Activated T-helper 1 cell treated with anti-CD3 and anti-CD28 coated beads, Interleukin-12 subunit alpha, Interleukin-12 subunit beta, Interleukin-2, Interleukin-4 antibody, amounts not matched to agents 30 ng/mL and 10 ng/mL and 1 ng/mL, durations not matched to agents 14 hours and 24 hours and 36 hours (primary cell): ENCODE results near the gene REPS2. TPM values are rescaled to one million over a fixed set of nuclear protein-coding genes. Genes with fewer than 3 reads are reported as not detected.

ENCODE experiments used
- DNase-seq: peaks from one replicate; pipeline ENCODE4 v3.0.0; 2021; ENCODE audit warnings: low spot score
- H3K27ac Mint-ChIP-seq: one replicate; pipeline ENCODE4 v1.8.0; 2021; ENCODE audit warnings: mild to moderate bottlenecking, mixed read lengths
- H3K27me3 Mint-ChIP-seq: one replicate; pipeline ENCODE4 v1.8.0; 2022; ENCODE audit warnings: mild to moderate bottlenecking, moderate library complexity, mixed read lengths; ENCODE audit not compliant: insufficient read depth
- H3K36me3 Mint-ChIP-seq: one replicate; pipeline ENCODE4 v1.8.0; 2021; ENCODE audit warnings: low read depth, mixed read lengths
- H3K4me1 Mint-ChIP-seq: one replicate; pipeline ENCODE4 v1.8.0; 2021; ENCODE audit warnings: low read depth, mixed read lengths
- H3K4me3 Mint-ChIP-seq: one replicate; pipeline ENCODE4 v1.8.0; 2021; ENCODE audit warnings: mild to moderate bottlenecking, moderate library complexity, mixed read lengths
- H3K9me3 Mint-ChIP-seq: one replicate; pipeline ENCODE4 v1.8.0; 2021; ENCODE audit warnings: mixed read lengths
- intact Hi-C: fragments of 100-400 bp; cut with micrococcal nuclease; formaldehyde crosslinking; loops from one replicate; pipeline ENCODE4 v1.15.1; 2024
- total RNA-seq: library from RNA; stranded (reverse); gene quantifications from 2 replicates; pipeline ENCODE4 v1.2.3, GENCODE V29; 2022

Gene REPS2
- total RNA-seq, 1 donor from 2014 or later = not detected

DNA sequence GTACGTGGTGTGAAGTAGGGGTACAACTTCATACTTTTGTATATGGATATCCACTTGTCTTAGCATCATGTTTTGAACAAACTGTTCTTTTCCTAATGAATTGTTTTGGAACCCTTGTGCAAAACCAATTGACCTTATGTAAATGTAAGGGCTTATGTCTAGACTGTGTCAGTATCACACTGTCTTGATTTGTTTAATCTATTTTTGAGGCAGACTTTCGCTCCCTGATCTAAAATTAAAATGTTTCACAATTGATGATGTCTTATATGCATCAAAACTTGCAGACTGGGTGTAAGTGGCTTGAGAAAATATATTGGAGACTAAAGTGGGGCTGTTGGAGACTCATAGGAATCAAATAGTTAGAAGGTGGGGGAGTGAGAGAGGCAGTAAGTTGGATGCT lies 25.2 kb downstream of the REPS2 start:
- intact Hi-C loops = no loop called here
- Mint-ChIP-seq H3K9me3 (no peaks in the 10 kb centered on the region), H3K27me3 (no peaks in the 10 kb centered on the region), H3K27ac (no peak overlapping the region), H3K36me3 (no peaks in the 10 kb centered on the region), H3K4me1 (peaks cover 7% of the 10 kb centered on the region), H3K4me3 (no peak overlapping the region)
- no peak for DNase-seq

GRCh38 chrX:16975233-16975632 lies 28.8 kb downstream of the REPS2 start:
- no peak for DNase-seq
- Mint-ChIP-seq H3K9me3 (no peaks in the 10 kb centered on the region), H3K36me3 (no peaks in the 10 kb centered on the region), H3K4me3 (no peak overlapping the region), H3K27ac (no peak overlapping the region), H3K4me1 (peaks cover 7% of the 10 kb centered on the region), H3K27me3 (no peaks in the 10 kb centered on the region)
- intact Hi-C loops = no loop called here

DNA sequence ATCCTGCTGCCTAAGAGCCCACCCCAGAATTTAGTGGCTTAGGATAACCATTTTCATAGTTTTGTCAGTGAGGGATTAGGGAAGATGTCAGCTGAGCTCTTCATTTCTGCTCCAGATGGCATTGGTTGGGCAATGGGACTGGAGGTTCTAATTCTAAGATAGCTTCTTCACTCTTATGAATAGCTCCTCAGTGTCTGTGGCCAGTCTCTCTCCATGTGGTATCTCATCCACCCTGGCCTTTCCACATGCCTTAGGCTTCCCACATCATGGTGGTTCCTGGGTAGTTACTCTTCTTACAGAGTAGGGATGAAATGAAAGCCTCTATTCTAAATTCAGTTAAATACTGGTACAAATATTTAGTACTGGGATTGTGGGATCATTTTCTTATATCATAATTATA lies 31.3 kb downstream of the REPS2 start:
- H3K9me3 Mint-ChIP-seq = no peaks in the 10 kb centered on the region
- H3K4me1 Mint-ChIP-seq = no peaks in the 10 kb centered on the region
- no peaks in the 10 kb centered on the region for H3K27me3 Mint-ChIP-seq
- no peaks in the 10 kb centered on the region for H3K36me3 Mint-ChIP-seq
- H3K4me3 Mint-ChIP-seq = no peak overlapping the region
- intact Hi-C loops = no loop called here
- H3K27ac Mint-ChIP-seq = no peak overlapping the region
- no peak for DNase-seq

DNA sequence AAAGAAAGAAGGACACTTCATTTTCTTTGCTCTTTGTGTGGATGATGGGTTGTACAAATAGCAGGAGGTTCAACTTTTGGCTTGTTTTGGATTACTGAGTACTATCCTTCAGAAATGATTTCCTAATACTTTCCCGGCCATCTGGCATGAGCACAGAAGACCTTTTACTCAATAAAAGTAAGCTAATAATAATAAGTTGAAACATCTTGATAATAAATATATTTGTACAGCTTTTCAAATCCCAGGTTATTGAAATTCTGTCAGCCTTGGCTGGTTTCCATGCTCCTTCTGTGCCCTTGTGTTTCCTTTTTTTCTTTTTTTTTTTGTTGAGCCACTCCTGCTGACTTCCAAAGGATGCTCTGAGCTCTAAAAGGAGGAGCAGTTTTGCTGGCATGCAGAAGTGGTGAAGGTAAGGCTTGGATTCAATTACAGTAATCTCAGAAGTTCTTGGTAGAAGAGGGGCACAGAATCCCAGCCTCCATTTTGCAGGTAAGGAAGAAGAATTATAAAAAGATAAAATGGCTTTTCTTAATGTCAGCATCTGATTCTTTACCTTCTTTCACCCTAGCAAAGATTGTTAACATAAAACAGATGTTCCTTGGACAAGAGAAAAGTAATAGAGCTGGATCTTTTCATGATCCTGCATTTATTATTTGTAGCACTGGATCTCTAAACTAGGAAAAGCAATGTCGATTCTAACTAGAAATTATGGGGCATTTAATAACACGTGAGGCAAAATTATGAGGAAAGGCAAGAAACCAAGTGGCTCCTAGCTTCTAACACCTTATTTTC lies 31.9 kb downstream of the REPS2 start:
- no peaks in the 10 kb centered on the region for H3K9me3 Mint-ChIP-seq
- intact Hi-C loops = no loop called here
- no peak overlapping the region for H3K4me3 Mint-ChIP-seq
- no peak for DNase-seq
- no peaks in the 10 kb centered on the region for H3K27me3 Mint-ChIP-seq
- H3K36me3 Mint-ChIP-seq = no peaks in the 10 kb centered on the region
- H3K27ac Mint-ChIP-seq = no peak overlapping the region
- H3K4me1 Mint-ChIP-seq = no peaks in the 10 kb centered on the region

- Mint-ChIP-seq H3K4me3 (no peak overlapping the region), H3K27ac (no peak overlapping the region), H3K27me3 (no peaks in the 10 kb centered on the region), H3K9me3 (no peaks in the 10 kb centered on the region), H3K36me3 (no peaks in the 10 kb centered on the region), H3K4me1 (no peaks in the 10 kb centered on the region)
- intact Hi-C loops = no loop called here
- no peak for DNase-seq
Observed at GRCh38 chrX:16979226-16979625, 32.8 kb downstream of the REPS2 start.

GRCh38 chrX:16981209-16981608 lies 34.8 kb downstream of the REPS2 start:
- no peak for DNase-seq
- Mint-ChIP-seq H3K36me3 (no peaks in the 10 kb centered on the region), H3K9me3 (no peaks in the 10 kb centered on the region)

DNA sequence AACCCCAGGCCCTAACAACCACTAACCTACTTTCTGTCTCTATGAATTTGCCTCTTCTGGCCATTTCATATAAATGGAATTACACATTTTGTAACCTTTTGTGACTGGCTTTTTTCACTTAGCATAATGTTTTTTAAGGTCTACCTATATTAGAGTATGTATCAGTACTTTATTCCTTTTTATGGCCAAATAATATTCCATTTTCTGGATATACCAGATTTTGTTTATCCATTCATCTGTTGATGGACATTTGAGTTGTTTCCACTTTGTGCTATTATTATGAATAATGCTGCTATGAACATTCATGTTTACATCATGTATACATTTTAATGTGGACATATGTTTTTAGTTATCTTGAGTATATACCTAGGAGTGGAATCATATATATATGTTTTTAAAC lies 35.5 kb downstream of the REPS2 start:
- Mint-ChIP-seq H3K27ac (no peak overlapping the region), H3K27me3 (no peaks in the 10 kb centered on the region), H3K4me1 (no peaks in the 10 kb centered on the region), H3K4me3 (no peak overlapping the region), H3K36me3 (no peaks in the 10 kb centered on the region), H3K9me3 (no peaks in the 10 kb centered on the region)
- DNase-seq = no peak
- intact Hi-C loops = no loop called here

More at GRCh38 chrX:16981209-16981608, 34.8 kb downstream of the REPS2 start:
- no peaks in the 10 kb centered on the region for H3K4me1 Mint-ChIP-seq
- H3K27ac Mint-ChIP-seq = no peak overlapping the region
- no peak overlapping the region for H3K4me3 Mint-ChIP-seq
- H3K27me3 Mint-ChIP-seq = no peaks in the 10 kb centered on the region
- intact Hi-C loops = no loop called here

DNA sequence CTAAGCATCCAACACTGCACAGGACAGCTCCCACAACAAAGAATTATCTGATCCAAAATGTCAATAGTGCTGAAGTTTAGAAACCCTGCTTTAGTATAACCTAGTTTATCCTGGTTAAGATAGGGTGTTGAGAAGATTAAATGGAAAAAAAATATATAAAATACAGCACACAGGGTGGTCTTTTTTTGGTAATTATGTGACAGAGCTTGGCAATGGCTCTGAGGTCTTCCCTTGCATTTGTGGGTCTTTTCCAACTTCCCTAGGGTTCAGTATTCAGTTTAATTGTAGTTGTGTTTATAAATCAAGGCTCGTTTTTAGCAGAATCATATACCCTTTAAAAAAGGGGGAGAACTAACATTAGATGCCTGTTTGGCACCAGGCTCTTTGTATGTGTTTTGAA lies 36.6 kb downstream of the REPS2 start:
- H3K4me1 Mint-ChIP-seq = no peaks in the 10 kb centered on the region
- H3K9me3 Mint-ChIP-seq = no peaks in the 10 kb centered on the region
- H3K4me3 Mint-ChIP-seq = no peak overlapping the region
- H3K27ac Mint-ChIP-seq = no peak overlapping the region
- intact Hi-C loops = no loop called here
- no peaks in the 10 kb centered on the region for H3K27me3 Mint-ChIP-seq
- no peaks in the 10 kb centered on the region for H3K36me3 Mint-ChIP-seq
- no peak for DNase-seq

DNA sequence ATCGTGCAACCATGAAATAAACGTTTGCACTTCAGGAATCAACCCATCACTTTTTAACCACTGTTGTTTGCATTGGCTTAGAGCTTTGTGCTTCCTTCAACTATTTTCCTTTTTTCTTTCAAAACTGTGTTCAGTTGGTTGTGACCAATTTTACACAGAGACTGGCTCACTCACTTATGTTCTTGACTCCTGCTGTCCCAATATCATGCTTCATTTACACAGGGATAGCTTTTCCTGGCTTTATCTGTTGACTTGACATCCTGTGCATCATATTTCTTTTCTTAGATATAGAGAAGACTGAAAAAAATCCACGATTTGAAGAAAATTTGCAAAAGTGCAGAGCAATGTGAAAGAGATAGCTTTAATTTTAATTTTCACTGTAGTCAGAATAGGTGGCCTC lies 38.8 kb downstream of the REPS2 start:
- Mint-ChIP-seq H3K27me3 (no peaks in the 10 kb centered on the region), H3K36me3 (no peaks in the 10 kb centered on the region), H3K9me3 (no peaks in the 10 kb centered on the region), H3K4me1 (no peaks in the 10 kb centered on the region), H3K27ac (no peak overlapping the region), H3K4me3 (no peak overlapping the region)
- no peak for DNase-seq
- intact Hi-C loops = no loop called here

DNA sequence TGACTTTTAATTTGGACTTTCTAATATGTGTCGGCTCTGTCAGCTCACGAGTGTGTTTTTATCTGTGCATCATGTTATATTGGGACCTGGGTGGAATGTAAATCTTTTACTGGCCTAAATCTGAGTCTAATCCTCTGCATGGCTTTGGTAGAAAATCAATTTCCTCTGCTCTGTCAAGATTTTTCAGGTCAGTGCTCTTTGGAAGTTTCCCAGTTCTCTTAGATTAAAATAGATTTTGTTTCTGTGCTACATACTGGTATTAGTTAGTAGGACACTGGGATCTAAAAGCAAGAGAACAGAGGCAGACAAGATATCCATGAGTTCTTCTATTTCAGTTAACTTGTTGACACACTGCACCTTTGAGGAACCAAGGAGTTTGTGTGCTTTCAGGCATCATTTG lies 39.7 kb downstream of the REPS2 start:
- H3K27ac Mint-ChIP-seq = no peak overlapping the region
- H3K27me3 Mint-ChIP-seq = no peaks in the 10 kb centered on the region
- H3K36me3 Mint-ChIP-seq = no peaks in the 10 kb centered on the region
- DNase-seq = no peak
- no peaks in the 10 kb centered on the region for H3K9me3 Mint-ChIP-seq
- H3K4me3 Mint-ChIP-seq = no peak overlapping the region
- no peaks in the 10 kb centered on the region for H3K4me1 Mint-ChIP-seq
- intact Hi-C loops = no loop called here

- Mint-ChIP-seq H3K4me3 (no peak overlapping the region), H3K27me3 (no peaks in the 10 kb centered on the region), H3K9me3 (no peaks in the 10 kb centered on the region), H3K36me3 (no peaks in the 10 kb centered on the region), H3K27ac (no peak overlapping the region), H3K4me1 (no peaks in the 10 kb centered on the region)
- intact Hi-C loops = no loop called here
- DNase-seq = no peak
Observed at GRCh38 chrX:16989750-16990149, 43.3 kb downstream of the REPS2 start.

DNA sequence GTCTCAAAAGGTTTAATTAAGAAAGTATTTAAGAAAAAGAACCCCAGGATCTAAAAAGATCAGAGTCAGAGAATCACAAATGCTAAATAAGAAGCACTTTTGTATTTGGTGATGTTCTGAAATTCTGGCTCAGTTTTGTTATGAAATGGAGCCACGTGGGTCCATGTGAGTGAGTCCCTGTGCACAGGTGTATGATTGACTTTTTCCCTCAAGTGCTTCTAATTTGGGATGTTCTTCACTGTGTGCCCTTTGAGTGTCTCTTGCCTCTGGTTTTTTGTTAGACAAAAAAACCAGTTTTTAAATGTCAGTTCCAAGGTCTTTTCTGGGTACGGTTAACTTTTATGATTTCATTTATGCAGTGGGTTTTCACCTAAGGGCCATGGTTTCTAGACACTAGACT lies 44.4 kb downstream of the REPS2 start:
- H3K9me3 Mint-ChIP-seq = no peaks in the 10 kb centered on the region
- no peak for DNase-seq
- no peaks in the 10 kb centered on the region for H3K4me1 Mint-ChIP-seq
- no peaks in the 10 kb centered on the region for H3K27me3 Mint-ChIP-seq
- H3K27ac Mint-ChIP-seq = no peak overlapping the region
- intact Hi-C loops = no loop called here
- H3K4me3 Mint-ChIP-seq = no peak overlapping the region
- no peaks in the 10 kb centered on the region for H3K36me3 Mint-ChIP-seq

GRCh38 chrX:16992445-16992844 lies 46.0 kb downstream of the REPS2 start:
- no peaks in the 10 kb centered on the region for H3K27me3 Mint-ChIP-seq
- intact Hi-C loops = no loop called here
- no peak overlapping the region for H3K4me3 Mint-ChIP-seq
- no peaks in the 10 kb centered on the region for H3K36me3 Mint-ChIP-seq
- H3K27ac Mint-ChIP-seq = no peak overlapping the region
- DNase-seq = no peak
- H3K9me3 Mint-ChIP-seq = no peaks in the 10 kb centered on the region
- no peaks in the 10 kb centered on the region for H3K4me1 Mint-ChIP-seq

- H3K27me3 Mint-ChIP-seq = no peaks in the 10 kb centered on the region
- H3K9me3 Mint-ChIP-seq = no peaks in the 10 kb centered on the region
- H3K4me3 Mint-ChIP-seq = no peak overlapping the region
- DNase-seq = no peak
- no peaks in the 10 kb centered on the region for H3K36me3 Mint-ChIP-seq
- no peak overlapping the region for H3K27ac Mint-ChIP-seq
- no peaks in the 10 kb centered on the region for H3K4me1 Mint-ChIP-seq
- intact Hi-C loops = no loop called here
Observed at GRCh38 chrX:16992951-16993350, 46.5 kb downstream of the REPS2 start.
